ENCODE measurements around the gene RNF112.

RNF112 gene

GRCh38 chr17:19404264-19404663 is 6.8 kb upstream of the RNF112 start:
- H3K4me1 ChIP-seq (ENCODE audit: insufficient read depth, insufficient read length), result peaks cover 5% of the 10 kb centered on the region
- no peak overlapping the region for H3K9ac ChIP-seq (ENCODE audit: insufficient read length, low read depth)
- no peaks in the 10 kb centered on the region for H3K9me3 ChIP-seq (ENCODE audit: insufficient read depth, low read length)
- TF ChIP-seq ZNF274 (IDR thresholded peaks at IDR 0.05; ENCODE audit: low read depth, low read length) (no peak), SUZ12 (IDR thresholded peaks at IDR 0.05; ENCODE audit: extremely low read depth, insufficient read depth, insufficient read length) (no peak), YY1 (IDR thresholded peaks at IDR 0.05; ENCODE audit: insufficient read depth, insufficient read length) (no peak)
- H3K4me3 ChIP-seq (ENCODE audit: insufficient read length, low read depth), result no peak overlapping the region
- H3K27me3 ChIP-seq (ENCODE audit: insufficient read depth, insufficient read length), result no peaks in the 10 kb centered on the region
- no peak for DNase-seq (ENCODE audit: low read depth, low spot score)
- H3K36me3 ChIP-seq (ENCODE audit: insufficient read depth, insufficient read length, low read length), result no peaks in the 10 kb centered on the region

- DNase-seq (ENCODE audit: low read depth, low spot score), result no peak
- H3K36me3 ChIP-seq (ENCODE audit: insufficient read depth, insufficient read length, low read length), result no peaks in the 10 kb centered on the region
- H3K9me3 ChIP-seq (ENCODE audit: insufficient read depth, low read length), result no peaks in the 10 kb centered on the region
- H3K27me3 ChIP-seq (ENCODE audit: insufficient read depth, insufficient read length), result no peaks in the 10 kb centered on the region
- H3K4me1 ChIP-seq (ENCODE audit: insufficient read depth, insufficient read length), result peaks cover 9% of the 10 kb centered on the region
- no peak overlapping the region for H3K9ac ChIP-seq (ENCODE audit: insufficient read length, low read depth)
- TF ChIP-seq YY1 (IDR thresholded peaks at IDR 0.05; ENCODE audit: insufficient read depth, insufficient read length) (no peak), SUZ12 (IDR thresholded peaks at IDR 0.05; ENCODE audit: extremely low read depth, insufficient read depth, insufficient read length) (no peak), ZNF274 (IDR thresholded peaks at IDR 0.05; ENCODE audit: low read depth, low read length) (no peak)
- H3K4me3 ChIP-seq (ENCODE audit: insufficient read length, low read depth), result no peak overlapping the region
Observed at GRCh38 chr17:19405114-19405513, 5.9 kb upstream of the RNF112 start.

- Histone ChIP-seq H3K36me3 (ENCODE audit: insufficient read depth, insufficient read length, low read length) (no peaks in the 10 kb centered on the region), H3K9me3 (ENCODE audit: insufficient read depth, low read length) (no peaks in the 10 kb centered on the region), H3K27me3 (ENCODE audit: insufficient read depth, insufficient read length) (no peaks in the 10 kb centered on the region), H3K4me3 (ENCODE audit: insufficient read length, low read depth) (no peak overlapping the region), H3K4me1 (ENCODE audit: insufficient read depth, insufficient read length) (peaks cover 28% of the 10 kb centered on the region), H3K9ac (ENCODE audit: insufficient read length, low read depth) (no peak overlapping the region)
- no peak for TF ChIP-seq SUZ12 (IDR thresholded peaks at IDR 0.05; ENCODE audit: extremely low read depth, insufficient read depth, insufficient read length)
- TF ChIP-seq YY1 (IDR thresholded peaks at IDR 0.05; ENCODE audit: insufficient read depth, insufficient read length), result no peak
- TF ChIP-seq ZNF274 (IDR thresholded peaks at IDR 0.05; ENCODE audit: low read depth, low read length), result no peak
- no peak for DNase-seq (ENCODE audit: low read depth, low spot score)
Observed at GRCh38 chr17:19407601-19408345, 3.3 kb upstream of the RNF112 start.

DNA sequence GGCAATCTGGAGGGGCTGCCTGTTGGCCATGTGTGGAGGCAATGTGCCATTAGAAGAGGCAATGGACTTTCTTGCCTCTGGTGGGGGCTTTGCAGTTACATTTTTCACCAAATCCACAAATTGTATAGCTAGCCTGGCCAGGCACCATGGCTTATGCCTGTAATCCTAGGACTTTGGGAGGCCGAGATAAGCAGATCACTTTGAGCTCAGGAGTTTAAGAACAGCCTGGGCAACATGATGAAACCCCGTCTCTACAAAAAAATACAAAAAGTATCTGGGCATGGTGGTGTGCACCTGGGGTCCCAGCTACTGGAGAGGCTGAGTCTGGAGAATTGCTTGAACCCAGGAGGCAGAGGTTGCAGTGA is 2.7 kb upstream of the RNF112 start:
- no peak for TF ChIP-seq ZNF274 (IDR thresholded peaks at IDR 0.05; ENCODE audit: low read depth, low read length)
- no peak for TF ChIP-seq YY1 (IDR thresholded peaks at IDR 0.05; ENCODE audit: insufficient read depth, insufficient read length)
- no peak for TF ChIP-seq SUZ12 (IDR thresholded peaks at IDR 0.05; ENCODE audit: extremely low read depth, insufficient read depth, insufficient read length)
- no peaks in the 10 kb centered on the region for H3K27me3 ChIP-seq (ENCODE audit: insufficient read depth, insufficient read length)

DNA sequence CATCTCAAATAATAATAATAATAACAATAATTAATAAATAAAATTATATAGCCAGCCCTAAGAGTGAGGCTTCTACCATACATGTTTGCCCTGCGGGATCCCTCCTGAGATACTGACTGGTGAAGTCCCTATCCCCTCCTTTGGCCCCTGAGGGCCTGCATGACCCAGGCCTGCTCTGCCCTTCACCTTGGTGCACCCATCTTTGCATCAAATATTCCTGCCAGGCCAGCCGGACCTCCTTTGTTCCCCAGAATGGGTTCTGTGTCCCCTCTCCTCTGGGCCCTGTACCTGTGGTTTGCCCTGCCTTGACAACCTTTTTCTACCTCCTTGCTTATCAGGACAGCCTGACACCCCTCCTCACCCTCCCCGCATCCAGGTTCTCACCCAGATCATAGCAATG is 2.0 kb upstream of the RNF112 start:
- Histone ChIP-seq H3K36me3 (ENCODE audit: insufficient read depth, insufficient read length, low read length) (no peaks in the 10 kb centered on the region), H3K27me3 (ENCODE audit: insufficient read depth, insufficient read length) (no peaks in the 10 kb centered on the region)

More for the DNA sequence above, 2.7 kb upstream of the RNF112 start:
- Histone ChIP-seq H3K9ac (ENCODE audit: insufficient read length, low read depth) (no peak overlapping the region), H3K4me1 (ENCODE audit: insufficient read depth, insufficient read length) (peaks cover 29% of the 10 kb centered on the region), H3K36me3 (ENCODE audit: insufficient read depth, insufficient read length, low read length) (no peaks in the 10 kb centered on the region), H3K9me3 (ENCODE audit: insufficient read depth, low read length) (no peaks in the 10 kb centered on the region), H3K4me3 (ENCODE audit: insufficient read length, low read depth) (no peak overlapping the region)
- DNase-seq (ENCODE audit: low read depth, low spot score), result no peak

GRCh38 chr17:19409509-19409908 is 1.5 kb upstream of the RNF112 start:
- Histone ChIP-seq H3K36me3 (ENCODE audit: insufficient read depth, insufficient read length, low read length) (no peaks in the 10 kb centered on the region), H3K9ac (ENCODE audit: insufficient read length, low read depth) (no peak overlapping the region), H3K4me3 (ENCODE audit: insufficient read length, low read depth) (no peak overlapping the region), H3K4me1 (ENCODE audit: insufficient read depth, insufficient read length) (peaks cover 29% of the 10 kb centered on the region), H3K9me3 (ENCODE audit: insufficient read depth, low read length) (no peaks in the 10 kb centered on the region), H3K27me3 (ENCODE audit: insufficient read depth, insufficient read length) (no peaks in the 10 kb centered on the region)
- no peak for TF ChIP-seq SUZ12 (IDR thresholded peaks at IDR 0.05; ENCODE audit: extremely low read depth, insufficient read depth, insufficient read length)
- no peak for TF ChIP-seq YY1 (IDR thresholded peaks at IDR 0.05; ENCODE audit: insufficient read depth, insufficient read length)
- TF ChIP-seq ZNF274 (IDR thresholded peaks at IDR 0.05; ENCODE audit: low read depth, low read length), result no peak
- DNase-seq (ENCODE audit: low read depth, low spot score), result no peak

More for the DNA sequence above, 2.0 kb upstream of the RNF112 start:
- no peak overlapping the region for H3K4me3 ChIP-seq (ENCODE audit: insufficient read length, low read depth)
- no peak overlapping the region for H3K9ac ChIP-seq (ENCODE audit: insufficient read length, low read depth)
- TF ChIP-seq SUZ12 (IDR thresholded peaks at IDR 0.05; ENCODE audit: extremely low read depth, insufficient read depth, insufficient read length) (no peak), ZNF274 (IDR thresholded peaks at IDR 0.05; ENCODE audit: low read depth, low read length) (no peak), YY1 (IDR thresholded peaks at IDR 0.05; ENCODE audit: insufficient read depth, insufficient read length) (no peak)
- no peak for DNase-seq (ENCODE audit: low read depth, low spot score)
- peaks cover 29% of the 10 kb centered on the region for H3K4me1 ChIP-seq (ENCODE audit: insufficient read depth, insufficient read length)
- H3K9me3 ChIP-seq (ENCODE audit: insufficient read depth, low read length), result no peaks in the 10 kb centered on the region

GRCh38 chr17:19410091-19410490 is 941 bp upstream of the RNF112 start:
- Histone ChIP-seq H3K27me3 (ENCODE audit: insufficient read depth, insufficient read length) (no peaks in the 10 kb centered on the region), H3K9me3 (ENCODE audit: insufficient read depth, low read length) (no peaks in the 10 kb centered on the region), H3K4me1 (ENCODE audit: insufficient read depth, insufficient read length) (peaks cover 31% of the 10 kb centered on the region), H3K9ac (ENCODE audit: insufficient read length, low read depth) (peak overlapping the region; percentile 50), H3K36me3 (ENCODE audit: insufficient read depth, insufficient read length, low read length) (no peaks in the 10 kb centered on the region), H3K4me3 (ENCODE audit: insufficient read length, low read depth) (no peak overlapping the region)
- DNase-seq (ENCODE audit: low read depth, low spot score), result no peak
- no peak for TF ChIP-seq ZNF274 (IDR thresholded peaks at IDR 0.05; ENCODE audit: low read depth, low read length)
